Measurements from ENCODE around the gene DPF3. TPM values are rescaled to one million over a fixed set of nuclear protein-coding genes. Genes with fewer than 3 reads are reported as not detected.

The DPF3 gene
- total RNA-seq, 3 donors from 2014 or later: 9.3 to 21.9 (median 10.9) TPM

DNA sequence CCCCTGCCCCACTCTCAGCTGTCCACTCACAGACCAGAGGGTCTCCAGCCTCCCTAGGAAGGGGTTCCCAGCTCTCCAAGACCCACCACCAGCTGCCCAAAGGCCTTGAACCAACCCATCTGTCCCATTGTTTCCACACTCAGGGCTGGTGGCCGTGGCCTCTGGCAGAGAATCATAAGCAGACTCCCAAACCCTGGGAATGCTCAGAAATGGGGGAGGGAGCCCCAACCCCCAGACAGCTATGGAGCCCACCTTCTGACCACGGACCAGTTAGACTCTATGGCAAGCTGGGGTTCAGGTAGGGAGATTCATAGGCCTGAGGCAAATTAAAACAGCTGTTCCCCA is 280.0 kb downstream of the DPF3 start:
- H3K4me1 ChIP-seq (ENCODE audit: low read depth): no peaks in the 10 kb centered on the region
- DNase-seq: no peak
- no peak for TF ChIP-seq CTCF (IDR thresholded peaks at IDR 0.05)
- H3K9me3 ChIP-seq: no peaks in the 10 kb centered on the region
- no peak overlapping the region for H3K4me3 ChIP-seq
- no peak for ATAC-seq
- intact Hi-C loops (cut with DNase I, micrococcal nuclease): no loop called here
- H3K36me3 ChIP-seq (ENCODE audit: low read depth): no peaks in the 10 kb centered on the region

GRCh38 chr14:72613231-72613974 is 280.5 kb downstream of the DPF3 start:
- Histone ChIP-seq H3K9me3 (no peaks in the 10 kb centered on the region), H3K36me3 (ENCODE audit: low read depth) (no peaks in the 10 kb centered on the region), H3K4me3 (no peak overlapping the region), H3K4me1 (ENCODE audit: low read depth) (no peaks in the 10 kb centered on the region)
- intact Hi-C loops (cut with DNase I, micrococcal nuclease): no loop called here
- DNase-seq (peak in 2 of 3 donors; percentile 35 to 37), ATAC-seq (no peak)
- no peak for TF ChIP-seq CTCF (IDR thresholded peaks at IDR 0.05)

DNA sequence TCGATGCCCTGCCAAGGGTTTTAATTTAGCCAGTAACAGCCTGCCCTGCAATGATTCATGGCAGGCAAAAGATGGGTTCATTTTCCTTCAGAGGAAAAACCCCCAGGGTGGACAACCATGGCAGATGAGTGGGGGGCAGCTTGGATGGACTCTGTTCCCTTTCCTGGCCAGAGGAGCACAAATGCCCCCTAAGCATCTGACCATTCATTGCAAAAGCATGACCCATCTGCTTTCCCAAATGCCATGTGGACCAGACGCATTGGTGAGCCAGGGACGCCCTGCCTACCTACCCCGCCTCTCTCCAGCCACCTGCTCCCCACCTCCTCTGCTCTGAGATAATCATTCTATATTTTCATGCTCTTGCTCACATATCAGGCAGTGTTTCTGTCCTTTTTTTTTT is 281.9 kb downstream of the DPF3 start:
- Histone ChIP-seq H3K4me1 (ENCODE audit: low read depth) (no peaks in the 10 kb centered on the region), H3K9me3 (no peaks in the 10 kb centered on the region), H3K4me3 (no peak overlapping the region), H3K36me3 (ENCODE audit: low read depth) (no peaks in the 10 kb centered on the region)
- ATAC-seq (no peak), DNase-seq (no peak)
- intact Hi-C loops (cut with DNase I, micrococcal nuclease): no loop called here
- TF ChIP-seq CTCF (IDR thresholded peaks at IDR 0.05): no peak

DNA sequence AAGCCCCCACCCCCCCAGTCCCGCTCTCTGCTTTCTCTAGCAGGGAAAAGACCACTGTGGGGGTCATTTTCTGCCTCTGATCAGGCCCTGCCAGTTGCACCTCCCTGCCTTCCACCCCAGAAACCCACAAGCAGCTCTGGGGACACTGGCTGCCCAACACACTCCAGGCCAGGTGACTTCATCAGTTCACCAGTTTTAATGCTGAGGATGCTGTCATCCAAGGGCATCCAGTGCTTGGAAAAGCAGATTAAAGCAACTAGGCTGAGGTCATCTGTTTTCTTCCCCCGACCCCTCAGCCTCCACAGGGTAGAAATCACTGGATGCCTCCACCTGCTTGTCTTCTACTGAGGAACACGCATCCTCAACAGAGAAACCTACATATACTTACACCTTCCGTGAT is 282.4 kb downstream of the DPF3 start:
- DNase-seq (no peak), ATAC-seq (no peak)
- intact Hi-C loops (cut with DNase I, micrococcal nuclease): no loop called here
- no peak for TF ChIP-seq CTCF (IDR thresholded peaks at IDR 0.05)
- no peaks in the 10 kb centered on the region for H3K4me1 ChIP-seq (ENCODE audit: low read depth)
- H3K4me3 ChIP-seq: no peak overlapping the region
- no peaks in the 10 kb centered on the region for H3K9me3 ChIP-seq
- H3K36me3 ChIP-seq (ENCODE audit: low read depth): no peaks in the 10 kb centered on the region

DNA sequence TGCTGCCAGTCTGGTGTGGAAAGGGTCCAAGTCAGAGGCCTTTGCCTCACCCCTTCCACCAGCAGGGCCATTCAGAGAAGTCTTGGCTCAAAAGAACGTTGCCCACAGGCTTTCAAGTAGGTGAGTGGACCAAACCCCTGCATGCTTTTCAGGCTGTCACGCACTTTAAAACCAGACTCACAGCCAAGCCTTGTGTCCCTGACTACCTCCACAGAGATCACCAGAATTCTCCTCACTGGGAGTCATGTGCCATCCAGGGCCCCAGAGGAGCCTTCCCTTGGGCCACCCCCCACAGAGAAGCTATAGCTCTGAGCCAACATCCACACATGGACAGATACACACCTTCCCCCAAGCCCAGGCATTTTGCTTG is 283.1 kb downstream of the DPF3 start:
- ATAC-seq (no peak), DNase-seq (no peak)
- no peak for TF ChIP-seq CTCF (IDR thresholded peaks at IDR 0.05)
- intact Hi-C loops (cut with DNase I, micrococcal nuclease): no loop called here
- Histone ChIP-seq H3K4me3 (no peak overlapping the region), H3K9me3 (no peaks in the 10 kb centered on the region), H3K4me1 (ENCODE audit: low read depth) (no peaks in the 10 kb centered on the region), H3K36me3 (ENCODE audit: low read depth) (no peaks in the 10 kb centered on the region)
